RWPE2 (cell line): ENCODE results near the gene EPHA10.
A peak's percentile ranks its signal among the peaks of the same experiment; 100 is the strongest.

Source experiments
- ATAC-seq: fragments of 200-7000 bp; cut with Tn5 transposase; 3 replicates; pipeline ENCODE4 v1.9.1; 2021; ENCODE audit warnings: low read depth
- DNase-seq: peaks from one replicate; pipeline ENCODE4 v3.0.0-alpha.2; 2020; ENCODE audit warnings: low spot score
- H3K27ac ChIP-seq: fragments of 450-650 bp; 2 replicates; pipeline ENCODE4 v1.5.1; 2017; ENCODE audit warnings: mild to moderate bottlenecking; ENCODE audit not compliant: poor library complexity, severe bottlenecking
- H3K27me3 ChIP-seq: fragments of 250-450 bp; sonication (Bioruptor Pico); 2 replicates; pipeline ENCODE4 v1.5.1; 2021; ENCODE audit warnings: mild to moderate bottlenecking, moderate library complexity; ENCODE audit not compliant: insufficient read depth, poor library complexity, severe bottlenecking
- H3K36me3 ChIP-seq: fragments of 250-450 bp; sonication (Bioruptor Pico); 2 replicates; pipeline ENCODE4 v1.5.1; 2020; ENCODE audit warnings: low read depth, mild to moderate bottlenecking, moderate library complexity
- H3K4me1 ChIP-seq: fragments of 250-450 bp; sonication (Bioruptor Pico); 2 replicates; pipeline ENCODE4 v1.5.1; 2021; ENCODE audit warnings: mild to moderate bottlenecking, moderate library complexity; ENCODE audit not compliant: insufficient read depth, poor library complexity, severe bottlenecking
- H3K4me3 ChIP-seq: fragments of 250-450 bp; sonication (Bioruptor Pico); 2 replicates; pipeline ENCODE4 v1.5.1; 2021; ENCODE audit warnings: mild to moderate bottlenecking, moderate library complexity; ENCODE audit not compliant: severe bottlenecking
- H3K9me3 ChIP-seq: fragments of 250-450 bp; sonication (Bioruptor Pico); 2 replicates; pipeline ENCODE4 v1.5.1; 2021; ENCODE audit warnings: mild to moderate bottlenecking, moderate library complexity; ENCODE audit not compliant: severe bottlenecking
- CTCF ChIP-seq: fragments of 450-650 bp; IDR thresholded peaks from one replicate; pipeline ENCODE4 v1.5.1; 2017; ENCODE audit warnings: mild to moderate bottlenecking, moderate library complexity; ENCODE audit not compliant: poor library complexity, severe bottlenecking

The EPHA10 gene

GRCh38 chr1:37761416-37762095, 3.4 kb downstream of the EPHA10 start:
- no peaks in the 10 kb centered on the region for H3K36me3 ChIP-seq
- no peak overlapping the region for H3K27ac ChIP-seq
- no peaks in the 10 kb centered on the region for H3K9me3 ChIP-seq
- TF ChIP-seq CTCF: no peak
- ATAC-seq (no peak), DNase-seq (no peak)
- no peak overlapping the region for H3K4me3 ChIP-seq
- peaks cover 65% of the 10 kb centered on the region for H3K27me3 ChIP-seq
- no peaks in the 10 kb centered on the region for H3K4me1 ChIP-seq

GRCh38 chr1:37759451-37759850, 5.5 kb downstream of the EPHA10 start:
- Histone ChIP-seq H3K27me3 (peaks cover 62% of the 10 kb centered on the region), H3K9me3 (no peaks in the 10 kb centered on the region), H3K27ac (no peak overlapping the region), H3K36me3 (no peaks in the 10 kb centered on the region), H3K4me3 (no peak overlapping the region), H3K4me1 (no peaks in the 10 kb centered on the region)
- TF ChIP-seq CTCF: no peak
- DNase-seq (no peak), ATAC-seq (no peak)

GRCh38 chr1:37755951-37756560, 8.9 kb downstream of the EPHA10 start:
- DNase-seq (no peak), ATAC-seq (no peak)
- no peak overlapping the region for H3K4me3 ChIP-seq
- no peak for TF ChIP-seq CTCF
- H3K27ac ChIP-seq: no peak overlapping the region
- H3K36me3 ChIP-seq: no peaks in the 10 kb centered on the region
- H3K27me3 ChIP-seq: peaks cover 56% of the 10 kb centered on the region
- H3K9me3 ChIP-seq: no peaks in the 10 kb centered on the region
- no peaks in the 10 kb centered on the region for H3K4me1 ChIP-seq

- no peaks in the 10 kb centered on the region for H3K9me3 ChIP-seq
- H3K4me3 ChIP-seq: no peak overlapping the region
- H3K4me1 ChIP-seq: no peaks in the 10 kb centered on the region
- no peak overlapping the region for H3K27ac ChIP-seq
- H3K27me3 ChIP-seq: peaks cover 52% of the 10 kb centered on the region
- DNase-seq: no peak
- TF ChIP-seq CTCF: no peak
- no peaks in the 10 kb centered on the region for H3K36me3 ChIP-seq
- peak; percentile 55 for ATAC-seq
These were observed 9.6 kb downstream of the EPHA10 start for GRCh38 chr1:37755290-37755689.
